GM23338 (cell line): ENCODE data around the gene APC2.

ENCODE experiments used
- CREB1 ChIP-seq: fragments of 250-450 bp; sonication (Bioruptor Pico); IDR thresholded peaks from 2 replicates; pipeline ENCODE4 v1.5.0; 2020; ENCODE audit warnings: low read depth, mild to moderate bottlenecking, moderate library complexity
- EZH2 ChIP-seq: fragments of 200-600 bp; sonication (generic); IDR thresholded peaks from one replicate; pipeline ENCODE4 v1.8.0; 2017; ENCODE audit warnings: antibody characterized with exemption, mild to moderate bottlenecking, low read depth; ENCODE audit not compliant: unreplicated experiment
- EZH2phosphoT487 ChIP-seq: fragments of 200-600 bp; sonication (generic); IDR thresholded peaks from one replicate; pipeline ENCODE4 v1.8.1; 2018; ENCODE audit warnings: antibody characterized with exemption; ENCODE audit not compliant: unreplicated experiment
- POLR2AphosphoS5 ChIP-seq: IDR thresholded peaks from 2 replicates; pipeline ENCODE4 v1.6.1; 2016; ENCODE audit warnings: antibody characterized with exemption, low read depth
- STAT1 ChIP-seq: IDR thresholded peaks from one replicate; pipeline ENCODE4 v1.6.1; 2016; ENCODE audit warnings: antibody characterized with exemption; ENCODE audit not compliant: unreplicated experiment
- ZNF114 ChIP-seq: fragments of 250-450 bp; sonication (Bioruptor Pico); IDR thresholded peaks from 2 replicates; pipeline ENCODE4 v1.5.0; 2020; ENCODE audit warnings: mild to moderate bottlenecking, moderate library complexity
- ZNF331 ChIP-seq: fragments of 250-450 bp; sonication (Bioruptor Pico); IDR thresholded peaks from 2 replicates; pipeline ENCODE4 v1.5.0; 2020; ENCODE audit warnings: low read depth, mild to moderate bottlenecking, moderate library complexity
- TF ChIP-seq, protein P1 (sequence below), 2 experiments: fragments of 200-600 bp in 1 of 2; sonication (generic) in 1 of 2; conservative IDR thresholded peaks; 2 replicates each; pipeline versions ENCODE4 v1.5.1 to v1.6.1; 2016 to 2017; ENCODE audit warnings: antibody characterized with exemption in 2 of 2, low read depth in 2 of 2, mild to moderate bottlenecking in 2 of 2, moderate library complexity in 1 of 2
- TF ChIP-seq, protein P2 (sequence below): fragments of 250-450 bp; sonication (Bioruptor Pico); IDR thresholded peaks from 2 replicates; pipeline ENCODE4 v1.5.0; 2020; ENCODE audit warnings: mild to moderate bottlenecking, moderate library complexity
- TF ChIP-seq, protein P3 (sequence below): IDR thresholded peaks from one replicate; pipeline ENCODE4 v1.6.1; 2018; ENCODE audit warnings: antibody characterized with exemption; ENCODE audit not compliant: unreplicated experiment
- TF ChIP-seq, protein P4 (sequence below): IDR thresholded peaks from 2 replicates; pipeline ENCODE4 v1.6.1; 2016; ENCODE audit warnings: antibody characterized with exemption

DNA sequence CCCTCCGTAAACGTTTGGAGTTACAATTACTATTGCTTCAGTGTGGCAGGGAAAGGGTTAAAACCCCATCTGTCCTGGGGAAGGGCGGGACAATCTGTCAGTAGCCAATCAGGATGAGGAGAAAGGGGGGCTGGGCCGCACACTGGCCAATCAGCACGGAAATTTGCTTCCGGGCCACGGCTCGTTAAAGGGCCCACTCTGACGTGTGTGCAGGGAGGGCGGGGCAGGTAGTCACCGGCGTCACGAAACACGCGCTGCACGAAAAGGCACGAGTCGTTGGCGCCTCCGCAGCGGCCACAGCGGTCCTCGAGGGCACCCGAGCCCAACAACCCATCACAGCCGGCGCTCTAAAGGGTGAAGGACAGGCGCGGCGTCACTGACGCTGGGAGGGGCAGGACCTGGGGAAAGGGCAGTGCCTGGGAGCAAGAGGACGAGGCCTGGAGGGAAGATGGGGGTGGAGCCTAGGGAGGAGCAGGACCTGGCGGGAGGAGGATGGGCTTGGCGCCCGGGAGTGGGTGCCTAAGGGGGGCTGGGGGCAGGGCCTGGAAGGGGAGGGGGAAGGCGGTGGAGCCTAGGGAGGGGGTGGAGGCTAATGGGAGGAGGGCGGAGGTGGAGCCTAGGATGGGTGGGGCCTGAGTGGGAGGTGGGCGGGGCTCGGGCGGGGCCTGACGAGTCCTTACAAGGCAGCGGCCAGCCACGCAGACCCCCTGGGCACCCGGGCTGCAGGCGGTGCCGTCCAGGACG is 58.0 kb downstream of the APC2 start:
- TF ChIP-seq, protein P1, sequence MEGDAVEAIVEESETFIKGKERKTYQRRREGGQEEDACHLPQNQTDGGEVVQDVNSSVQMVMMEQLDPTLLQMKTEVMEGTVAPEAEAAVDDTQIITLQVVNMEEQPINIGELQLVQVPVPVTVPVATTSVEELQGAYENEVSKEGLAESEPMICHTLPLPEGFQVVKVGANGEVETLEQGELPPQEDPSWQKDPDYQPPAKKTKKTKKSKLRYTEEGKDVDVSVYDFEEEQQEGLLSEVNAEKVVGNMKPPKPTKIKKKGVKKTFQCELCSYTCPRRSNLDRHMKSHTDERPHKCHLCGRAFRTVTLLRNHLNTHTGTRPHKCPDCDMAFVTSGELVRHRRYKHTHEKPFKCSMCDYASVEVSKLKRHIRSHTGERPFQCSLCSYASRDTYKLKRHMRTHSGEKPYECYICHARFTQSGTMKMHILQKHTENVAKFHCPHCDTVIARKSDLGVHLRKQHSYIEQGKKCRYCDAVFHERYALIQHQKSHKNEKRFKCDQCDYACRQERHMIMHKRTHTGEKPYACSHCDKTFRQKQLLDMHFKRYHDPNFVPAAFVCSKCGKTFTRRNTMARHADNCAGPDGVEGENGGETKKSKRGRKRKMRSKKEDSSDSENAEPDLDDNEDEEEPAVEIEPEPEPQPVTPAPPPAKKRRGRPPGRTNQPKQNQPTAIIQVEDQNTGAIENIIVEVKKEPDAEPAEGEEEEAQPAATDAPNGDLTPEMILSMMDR (conservative IDR thresholded peaks at IDR 0.05; ENCODE audit: low read depth in 2 of 2) = no peak
- TF ChIP-seq EZH2 = no peak
- TF ChIP-seq, protein P2, sequence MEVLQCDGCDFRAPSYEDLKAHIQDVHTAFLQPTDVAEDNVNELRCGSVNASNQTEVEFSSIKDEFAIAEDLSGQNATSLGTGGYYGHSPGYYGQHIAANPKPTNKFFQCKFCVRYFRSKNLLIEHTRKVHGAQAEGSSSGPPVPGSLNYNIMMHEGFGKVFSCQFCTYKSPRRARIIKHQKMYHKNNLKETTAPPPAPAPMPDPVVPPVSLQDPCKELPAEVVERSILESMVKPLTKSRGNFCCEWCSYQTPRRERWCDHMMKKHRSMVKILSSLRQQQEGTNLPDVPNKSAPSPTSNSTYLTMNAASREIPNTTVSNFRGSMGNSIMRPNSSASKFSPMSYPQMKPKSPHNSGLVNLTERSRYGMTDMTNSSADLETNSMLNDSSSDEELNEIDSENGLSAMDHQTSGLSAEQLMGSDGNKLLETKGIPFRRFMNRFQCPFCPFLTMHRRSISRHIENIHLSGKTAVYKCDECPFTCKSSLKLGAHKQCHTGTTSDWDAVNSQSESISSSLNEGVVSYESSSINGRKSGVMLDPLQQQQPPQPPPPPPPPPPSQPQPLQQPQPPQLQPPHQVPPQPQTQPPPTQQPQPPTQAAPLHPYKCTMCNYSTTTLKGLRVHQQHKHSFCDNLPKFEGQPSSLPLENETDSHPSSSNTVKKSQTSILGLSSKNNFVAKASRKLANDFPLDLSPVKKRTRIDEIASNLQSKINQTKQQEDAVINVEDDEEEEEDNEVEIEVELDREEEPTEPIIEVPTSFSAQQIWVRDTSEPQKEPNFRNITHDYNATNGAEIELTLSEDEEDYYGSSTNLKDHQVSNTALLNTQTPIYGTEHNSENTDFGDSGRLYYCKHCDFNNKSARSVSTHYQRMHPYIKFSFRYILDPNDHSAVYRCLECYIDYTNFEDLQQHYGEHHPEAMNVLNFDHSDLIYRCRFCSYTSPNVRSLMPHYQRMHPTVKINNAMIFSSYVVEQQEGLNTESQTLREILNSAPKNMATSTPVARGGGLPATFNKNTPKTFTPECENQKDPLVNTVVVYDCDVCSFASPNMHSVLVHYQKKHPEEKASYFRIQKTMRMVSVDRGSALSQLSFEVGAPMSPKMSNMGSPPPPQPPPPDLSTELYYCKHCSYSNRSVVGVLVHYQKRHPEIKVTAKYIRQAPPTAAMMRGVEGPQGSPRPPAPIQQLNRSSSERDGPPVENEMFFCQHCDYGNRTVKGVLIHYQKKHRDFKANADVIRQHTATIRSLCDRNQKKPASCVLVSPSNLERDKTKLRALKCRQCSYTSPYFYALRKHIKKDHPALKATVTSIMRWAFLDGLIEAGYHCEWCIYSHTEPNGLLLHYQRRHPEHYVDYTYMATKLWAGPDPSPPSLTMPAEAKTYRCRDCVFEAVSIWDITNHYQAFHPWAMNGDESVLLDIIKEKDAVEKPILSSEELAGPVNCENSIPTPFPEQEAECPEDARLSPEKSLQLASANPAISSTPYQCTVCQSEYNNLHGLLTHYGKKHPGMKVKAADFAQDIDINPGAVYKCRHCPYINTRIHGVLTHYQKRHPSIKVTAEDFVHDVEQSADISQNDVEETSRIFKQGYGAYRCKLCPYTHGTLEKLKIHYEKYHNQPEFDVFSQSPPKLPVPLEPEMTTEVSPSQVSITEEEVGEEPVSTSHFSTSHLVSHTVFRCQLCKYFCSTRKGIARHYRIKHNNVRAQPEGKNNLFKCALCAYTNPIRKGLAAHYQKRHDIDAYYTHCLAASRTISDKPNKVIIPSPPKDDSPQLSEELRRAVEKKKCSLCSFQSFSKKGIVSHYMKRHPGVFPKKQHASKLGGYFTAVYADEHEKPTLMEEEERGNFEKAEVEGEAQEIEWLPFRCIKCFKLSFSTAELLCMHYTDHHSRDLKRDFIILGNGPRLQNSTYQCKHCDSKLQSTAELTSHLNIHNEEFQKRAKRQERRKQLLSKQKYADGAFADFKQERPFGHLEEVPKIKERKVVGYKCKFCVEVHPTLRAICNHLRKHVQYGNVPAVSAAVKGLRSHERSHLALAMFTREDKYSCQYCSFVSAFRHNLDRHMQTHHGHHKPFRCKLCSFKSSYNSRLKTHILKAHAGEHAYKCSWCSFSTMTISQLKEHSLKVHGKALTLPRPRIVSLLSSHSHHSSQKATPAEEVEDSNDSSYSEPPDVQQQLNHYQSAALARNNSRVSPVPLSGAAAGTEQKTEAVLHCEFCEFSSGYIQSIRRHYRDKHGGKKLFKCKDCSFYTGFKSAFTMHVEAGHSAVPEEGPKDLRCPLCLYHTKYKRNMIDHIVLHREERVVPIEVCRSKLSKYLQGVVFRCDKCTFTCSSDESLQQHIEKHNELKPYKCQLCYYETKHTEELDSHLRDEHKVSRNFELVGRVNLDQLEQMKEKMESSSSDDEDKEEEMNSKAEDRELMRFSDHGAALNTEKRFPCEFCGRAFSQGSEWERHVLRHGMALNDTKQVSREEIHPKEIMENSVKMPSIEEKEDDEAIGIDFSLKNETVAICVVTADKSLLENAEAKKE (CRISPR knock-in tag) = no peak
- TF ChIP-seq EZH2phosphoT487 = no peak
- no peak for TF ChIP-seq STAT1
- peak; percentile 66 for TF ChIP-seq POLR2AphosphoS5
- TF ChIP-seq, protein P3, sequence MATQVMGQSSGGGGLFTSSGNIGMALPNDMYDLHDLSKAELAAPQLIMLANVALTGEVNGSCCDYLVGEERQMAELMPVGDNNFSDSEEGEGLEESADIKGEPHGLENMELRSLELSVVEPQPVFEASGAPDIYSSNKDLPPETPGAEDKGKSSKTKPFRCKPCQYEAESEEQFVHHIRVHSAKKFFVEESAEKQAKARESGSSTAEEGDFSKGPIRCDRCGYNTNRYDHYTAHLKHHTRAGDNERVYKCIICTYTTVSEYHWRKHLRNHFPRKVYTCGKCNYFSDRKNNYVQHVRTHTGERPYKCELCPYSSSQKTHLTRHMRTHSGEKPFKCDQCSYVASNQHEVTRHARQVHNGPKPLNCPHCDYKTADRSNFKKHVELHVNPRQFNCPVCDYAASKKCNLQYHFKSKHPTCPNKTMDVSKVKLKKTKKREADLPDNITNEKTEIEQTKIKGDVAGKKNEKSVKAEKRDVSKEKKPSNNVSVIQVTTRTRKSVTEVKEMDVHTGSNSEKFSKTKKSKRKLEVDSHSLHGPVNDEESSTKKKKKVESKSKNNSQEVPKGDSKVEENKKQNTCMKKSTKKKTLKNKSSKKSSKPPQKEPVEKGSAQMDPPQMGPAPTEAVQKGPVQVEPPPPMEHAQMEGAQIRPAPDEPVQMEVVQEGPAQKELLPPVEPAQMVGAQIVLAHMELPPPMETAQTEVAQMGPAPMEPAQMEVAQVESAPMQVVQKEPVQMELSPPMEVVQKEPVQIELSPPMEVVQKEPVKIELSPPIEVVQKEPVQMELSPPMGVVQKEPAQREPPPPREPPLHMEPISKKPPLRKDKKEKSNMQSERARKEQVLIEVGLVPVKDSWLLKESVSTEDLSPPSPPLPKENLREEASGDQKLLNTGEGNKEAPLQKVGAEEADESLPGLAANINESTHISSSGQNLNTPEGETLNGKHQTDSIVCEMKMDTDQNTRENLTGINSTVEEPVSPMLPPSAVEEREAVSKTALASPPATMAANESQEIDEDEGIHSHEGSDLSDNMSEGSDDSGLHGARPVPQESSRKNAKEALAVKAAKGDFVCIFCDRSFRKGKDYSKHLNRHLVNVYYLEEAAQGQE = no peak
- TF ChIP-seq CREB1 (CRISPR knock-in tag) = peak; percentile 87
- TF ChIP-seq, protein P4, sequence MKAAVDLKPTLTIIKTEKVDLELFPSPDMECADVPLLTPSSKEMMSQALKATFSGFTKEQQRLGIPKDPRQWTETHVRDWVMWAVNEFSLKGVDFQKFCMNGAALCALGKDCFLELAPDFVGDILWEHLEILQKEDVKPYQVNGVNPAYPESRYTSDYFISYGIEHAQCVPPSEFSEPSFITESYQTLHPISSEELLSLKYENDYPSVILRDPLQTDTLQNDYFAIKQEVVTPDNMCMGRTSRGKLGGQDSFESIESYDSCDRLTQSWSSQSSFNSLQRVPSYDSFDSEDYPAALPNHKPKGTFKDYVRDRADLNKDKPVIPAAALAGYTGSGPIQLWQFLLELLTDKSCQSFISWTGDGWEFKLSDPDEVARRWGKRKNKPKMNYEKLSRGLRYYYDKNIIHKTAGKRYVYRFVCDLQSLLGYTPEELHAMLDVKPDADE = no peak
- TF ChIP-seq ZNF331 (CRISPR knock-in tag) = no peak
- no peak for TF ChIP-seq ZNF114 (CRISPR knock-in tag)
